ENCODE results near the gene NR2F6.

Gene NR2F6

DNA sequence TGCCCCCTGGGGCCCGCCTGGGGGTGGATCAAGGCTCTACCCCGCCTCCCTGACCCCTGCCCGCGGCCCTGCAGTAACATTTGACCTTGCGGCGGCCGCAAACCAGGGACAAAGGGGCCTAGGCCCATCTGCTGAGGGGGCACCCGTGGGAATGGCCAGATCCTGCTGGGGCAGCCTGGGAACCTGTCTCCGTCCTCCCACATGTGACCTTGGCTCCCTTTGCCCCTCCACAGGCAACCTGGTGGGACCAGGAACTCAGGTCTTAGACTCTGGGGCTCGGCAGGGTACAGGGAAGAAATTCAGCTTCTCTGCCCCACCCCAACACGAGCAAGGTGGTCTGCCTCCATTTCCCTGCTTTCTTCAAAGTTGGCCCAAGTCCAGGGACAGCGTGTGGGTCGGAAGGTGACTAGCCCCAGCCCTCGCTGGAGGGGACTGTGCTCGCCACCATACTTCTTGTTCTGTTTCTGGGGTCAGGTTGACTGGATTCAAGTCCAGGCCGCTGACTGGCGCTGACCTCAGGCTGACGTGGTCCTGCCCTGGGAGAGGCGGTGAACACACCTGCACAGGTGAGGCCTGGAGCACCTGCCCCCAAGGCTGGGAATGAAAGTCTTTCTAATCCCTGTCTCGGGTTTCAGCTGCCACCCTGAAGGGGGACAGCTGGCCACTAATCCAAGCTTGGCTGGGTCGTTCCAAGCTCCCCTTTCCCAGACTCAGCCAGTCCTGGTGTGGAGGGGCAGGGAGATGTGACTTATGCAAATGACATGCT is 2.5 kb upstream of the NR2F6 start:
- DNase-seq (ENCODE audit: extremely low spot score): no peak
- POLR2A ChIA-PET: interaction anchor here (1.1 to 2.8 kb wide), 7 partner anchors 9 to 33 kb away, joined by 3 to 11 read pairs (median 5); partner anchors contain the start of genes BABAM1, OCEL1 and USE1
- no peak for TF ChIP-seq HDGF (IDR thresholded peaks at IDR 0.05; ENCODE audit: borderline replicate concordance)
- no peak for TF ChIP-seq BHLHE40 (IDR thresholded peaks at IDR 0.05; ENCODE audit: borderline replicate concordance)
- TF ChIP-seq FOXM1 (IDR thresholded peaks at IDR 0.05; ENCODE audit: borderline replicate concordance): no peak
- no peak for TF ChIP-seq CTBP1 (IDR thresholded peaks at IDR 0.05; ENCODE audit: borderline replicate concordance)
- no peak for TF ChIP-seq NFRKB (IDR thresholded peaks at IDR 0.05)
- no peak for TF ChIP-seq SP1 (IDR thresholded peaks at IDR 0.05)
- no peak for TF ChIP-seq SUZ12 (IDR thresholded peaks at IDR 0.05)
- TF ChIP-seq L3MBTL2 (conservative IDR thresholded peaks at IDR 0.05): no peak
- CTCF ChIA-PET: interaction anchor here (1.4 to 1.5 kb wide), 2 partner anchors 12 to 18 kb away, joined by 5 to 7 read pairs; no protein-coding TSS in a partner anchor

DNA sequence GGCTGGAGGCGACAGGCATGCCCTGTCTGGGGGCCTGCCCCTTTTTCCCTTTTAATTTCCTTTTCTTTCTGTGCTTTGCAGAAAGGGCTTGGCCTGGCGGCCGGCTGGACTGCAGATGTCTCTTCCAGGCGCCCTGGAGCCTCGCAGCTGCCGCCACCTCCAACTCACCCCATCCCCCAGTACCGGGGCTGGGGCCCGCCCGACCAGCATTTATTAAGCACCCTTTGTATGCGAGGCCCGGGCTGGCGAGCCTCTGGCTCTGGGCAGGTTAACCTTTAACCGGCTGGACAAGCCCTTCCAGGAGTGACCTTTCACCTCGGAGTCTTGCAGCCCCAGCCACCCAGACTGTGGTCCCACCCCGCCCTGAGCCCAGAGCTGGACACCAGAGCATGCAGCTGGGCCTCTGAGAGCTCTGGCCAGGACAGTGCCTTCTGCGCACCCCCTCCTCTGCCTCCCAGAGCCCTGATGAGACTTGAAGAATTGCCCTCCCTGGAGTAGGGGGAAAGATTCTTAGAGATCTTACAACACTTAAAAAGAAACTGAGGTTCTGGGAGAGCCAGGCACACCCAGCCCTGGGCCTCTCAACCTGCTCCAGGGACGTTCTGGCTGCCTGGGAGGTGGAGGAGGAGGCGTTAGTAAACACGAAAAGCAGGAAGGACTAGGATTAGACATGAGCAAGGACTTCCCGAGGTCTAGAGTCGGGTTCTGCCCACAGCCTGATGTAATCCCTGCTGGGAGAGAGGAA is 1.1 kb upstream of the NR2F6 start:
- TF ChIP-seq SP1 (IDR thresholded peaks at IDR 0.05): no peak
- TF ChIP-seq TARDBP (IDR thresholded peaks at IDR 0.05): no peak
- TF ChIP-seq HDGF (IDR thresholded peaks at IDR 0.05; ENCODE audit: borderline replicate concordance): no peak
- TF ChIP-seq CTBP1 (IDR thresholded peaks at IDR 0.05; ENCODE audit: borderline replicate concordance): no peak
- no peak for TF ChIP-seq ARNT (IDR thresholded peaks at IDR 0.05)
- TF ChIP-seq BHLHE40 (IDR thresholded peaks at IDR 0.05; ENCODE audit: borderline replicate concordance): no peak
- TF ChIP-seq FOXA1 (IDR thresholded peaks at IDR 0.05): no peak
- no peak for TF ChIP-seq ZNF384 (IDR thresholded peaks at IDR 0.05)
- TF ChIP-seq NFRKB (IDR thresholded peaks at IDR 0.05): no peak
- TF ChIP-seq, protein P1, sequence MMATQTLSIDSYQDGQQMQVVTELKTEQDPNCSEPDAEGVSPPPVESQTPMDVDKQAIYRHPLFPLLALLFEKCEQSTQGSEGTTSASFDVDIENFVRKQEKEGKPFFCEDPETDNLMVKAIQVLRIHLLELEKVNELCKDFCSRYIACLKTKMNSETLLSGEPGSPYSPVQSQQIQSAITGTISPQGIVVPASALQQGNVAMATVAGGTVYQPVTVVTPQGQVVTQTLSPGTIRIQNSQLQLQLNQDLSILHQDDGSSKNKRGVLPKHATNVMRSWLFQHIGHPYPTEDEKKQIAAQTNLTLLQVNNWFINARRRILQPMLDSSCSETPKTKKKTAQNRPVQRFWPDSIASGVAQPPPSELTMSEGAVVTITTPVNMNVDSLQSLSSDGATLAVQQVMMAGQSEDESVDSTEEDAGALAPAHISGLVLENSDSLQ (IDR thresholded peaks at IDR 0.05): no peak
- no peak for TF ChIP-seq L3MBTL2 (conservative IDR thresholded peaks at IDR 0.05)
- no peak for TF ChIP-seq LEF1 (IDR thresholded peaks at IDR 0.05; ENCODE audit: borderline replicate concordance)
- no peak for DNase-seq (ENCODE audit: extremely low spot score)
- ChIA-PET POLR2A (no interaction called here), CTCF (no interaction called here)

DNA sequence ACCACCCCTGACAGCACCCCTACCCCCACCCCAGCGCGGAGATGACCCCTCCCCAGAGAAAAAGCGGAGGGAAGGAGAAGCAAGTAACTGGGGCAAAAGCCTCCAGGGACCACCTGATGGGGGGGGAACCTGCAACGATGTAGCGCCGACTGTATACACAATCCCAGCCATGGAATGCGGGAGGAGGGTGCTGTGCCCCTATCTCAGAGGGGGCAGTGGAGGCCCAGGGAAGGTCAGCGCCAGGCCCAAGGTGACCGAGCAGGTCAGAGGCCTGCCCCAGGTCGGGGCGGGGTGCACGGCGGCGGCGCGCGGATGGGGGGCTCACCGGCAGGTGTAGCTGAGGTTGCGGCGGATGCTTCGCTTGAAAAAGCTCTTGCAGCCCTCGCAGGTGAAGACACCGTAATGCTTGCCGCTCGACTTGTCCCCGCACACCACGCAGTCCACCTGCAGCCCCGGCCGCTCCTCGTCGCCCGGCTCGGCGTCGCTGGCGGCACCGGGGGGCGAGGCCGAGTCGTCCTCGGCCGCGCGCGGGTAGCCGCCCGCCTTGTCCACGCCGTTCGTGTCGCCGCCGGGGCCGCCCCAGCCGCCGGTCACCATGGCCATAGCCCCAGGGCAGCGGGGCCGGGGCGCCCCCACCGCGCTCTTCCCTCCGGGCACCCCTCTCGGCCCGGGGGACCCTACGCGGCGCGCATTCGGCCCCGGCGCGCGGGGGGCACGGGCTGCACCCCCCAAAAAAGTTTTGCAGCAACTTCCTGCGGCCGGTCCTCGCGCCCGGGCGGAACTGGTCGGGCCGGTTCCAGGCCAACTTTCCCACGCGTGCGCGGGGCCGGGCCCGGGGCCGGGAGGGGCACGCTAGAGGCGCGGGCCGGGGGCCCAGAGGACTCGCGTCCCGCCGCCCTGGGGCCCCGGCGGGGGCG is 843 bp downstream of the NR2F6 start:
- no peak for DNase-seq (ENCODE audit: extremely low spot score)
- ChIA-PET CTCF (interaction anchor here (1.2 kb wide), 1 partner anchor 9 kb away, joined by 3 read pairs; no protein-coding TSS in a partner anchor), POLR2A (interaction anchor here (1.1 to 1.5 kb wide), 3 partner anchors 9 to 35 kb away, joined by 3 to 4 read pairs (median 4); no protein-coding TSS in a partner anchor)
- TF ChIP-seq NFRKB (IDR thresholded peaks at IDR 0.05) (no peak), CTBP1 (IDR thresholded peaks at IDR 0.05; ENCODE audit: borderline replicate concordance) (no peak; the same call in 1 of the 2 replicates), BHLHE40 (IDR thresholded peaks at IDR 0.05; ENCODE audit: borderline replicate concordance) (no peak), L3MBTL2 (conservative IDR thresholded peaks at IDR 0.05) (no peak), SUZ12 (IDR thresholded peaks at IDR 0.05) (no peak), FOXM1 (IDR thresholded peaks at IDR 0.05; ENCODE audit: borderline replicate concordance) (no peak)

DNA sequence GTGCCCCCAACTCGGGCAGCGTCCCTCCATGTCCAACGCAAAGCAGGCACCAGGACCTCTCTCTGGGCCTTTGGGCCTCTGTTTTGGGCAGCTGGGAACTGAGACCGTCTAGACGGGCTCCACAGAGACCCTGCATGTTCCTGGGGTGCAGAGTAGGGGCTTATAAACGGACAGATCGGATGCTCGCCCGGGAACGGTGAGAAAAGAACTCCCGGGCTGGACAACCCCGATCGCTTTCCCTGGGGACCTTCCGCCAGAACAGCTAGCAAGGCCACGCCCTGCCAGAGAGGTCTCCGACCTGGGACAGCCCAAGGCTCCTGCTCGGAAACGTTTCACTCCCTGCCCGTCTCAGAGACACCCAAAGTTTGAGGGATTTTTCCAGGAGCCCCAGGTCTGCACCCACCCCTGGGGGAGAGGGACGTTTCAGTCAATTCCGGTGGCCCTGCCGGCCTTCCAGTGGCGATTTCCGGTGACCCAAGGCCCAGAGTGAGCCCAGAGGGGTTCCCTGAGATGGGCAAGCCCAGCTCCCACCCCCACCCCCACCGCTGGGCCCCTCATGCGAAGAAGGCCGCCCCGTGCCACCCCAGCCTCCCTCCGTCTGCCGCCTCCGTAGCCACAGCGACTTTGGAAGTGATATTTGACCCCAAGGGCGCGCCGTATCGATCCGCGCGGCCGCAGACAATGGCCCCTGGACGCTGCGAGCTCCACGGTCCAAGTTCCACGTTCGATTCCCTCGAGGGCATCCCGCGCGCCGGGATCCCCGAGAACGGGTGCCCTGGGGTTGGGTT is 1.7 kb downstream of the NR2F6 start:
- ChIA-PET POLR2A (interaction anchor here (0.9 to 1.5 kb wide), 6 partner anchors 8 to 65 kb away, joined by 3 to 5 read pairs (median 4); partner anchors contain the start of genes DDA1 and USE1), CTCF (interaction anchor here (0.8 to 1.2 kb wide), 3 partner anchors 9 to 18 kb away, joined by 3 to 6 read pairs (median 3); no protein-coding TSS in a partner anchor)
- no peak for DNase-seq (ENCODE audit: extremely low spot score)
- no peak for TF ChIP-seq FOXA1 (IDR thresholded peaks at IDR 0.05)
- no peak for TF ChIP-seq NFRKB (IDR thresholded peaks at IDR 0.05)
- TF ChIP-seq, protein P1 (IDR thresholded peaks at IDR 0.05): no peak
- no peak for TF ChIP-seq L3MBTL2 (conservative IDR thresholded peaks at IDR 0.05)
- TF ChIP-seq ZNF384 (IDR thresholded peaks at IDR 0.05): no peak
- no peak for TF ChIP-seq TARDBP (IDR thresholded peaks at IDR 0.05)
- no peak for TF ChIP-seq CTBP1 (IDR thresholded peaks at IDR 0.05; ENCODE audit: borderline replicate concordance)
- no peak for TF ChIP-seq LEF1 (IDR thresholded peaks at IDR 0.05; ENCODE audit: borderline replicate concordance)
- no peak for TF ChIP-seq BHLHE40 (IDR thresholded peaks at IDR 0.05; ENCODE audit: borderline replicate concordance)
- no peak for TF ChIP-seq FOXM1 (IDR thresholded peaks at IDR 0.05; ENCODE audit: borderline replicate concordance)
- TF ChIP-seq SUZ12 (IDR thresholded peaks at IDR 0.05): no peak

DNA sequence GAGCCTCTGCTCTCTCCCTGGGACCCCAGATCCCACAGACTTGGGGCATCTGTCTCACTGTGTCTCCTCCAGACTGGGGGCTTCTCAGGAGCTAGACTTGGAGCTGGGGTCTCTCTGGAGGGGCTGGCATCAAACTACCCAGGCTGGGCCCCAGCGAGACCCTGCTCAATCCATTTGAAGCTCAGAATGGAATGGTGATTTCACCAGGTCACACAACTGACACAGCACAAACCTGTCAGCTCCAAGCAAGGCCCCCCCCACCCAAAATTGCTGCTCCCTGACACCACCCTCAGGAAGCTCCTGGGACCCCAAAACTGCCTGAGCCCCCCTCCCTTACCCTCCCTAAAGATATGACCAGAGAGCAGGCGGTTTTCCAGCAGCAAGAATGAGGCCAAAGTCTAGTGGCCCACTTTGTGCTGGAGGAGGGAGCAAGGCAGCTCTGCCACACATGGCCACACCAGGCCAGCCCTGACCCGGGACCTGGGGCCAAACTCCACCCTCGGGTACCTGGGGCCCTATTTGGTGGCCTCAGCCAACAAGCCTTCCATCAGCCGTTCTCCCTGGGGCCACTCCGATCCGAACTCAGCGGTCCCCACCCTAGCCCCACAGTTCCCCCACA is 2.4 kb downstream of the NR2F6 start:
- ChIA-PET CTCF (interaction anchor here (0.8 to 1.2 kb wide), 3 partner anchors 8 to 19 kb away, joined by 3 to 6 read pairs (median 3); no protein-coding TSS in a partner anchor), POLR2A (interaction anchor here (0.9 to 1.5 kb wide), 7 partner anchors 8 to 66 kb away, joined by 3 to 6 read pairs (median 4); partner anchors contain the start of genes DDA1 and USE1)
- TF ChIP-seq SP1 (IDR thresholded peaks at IDR 0.05) (no peak), ARNT (IDR thresholded peaks at IDR 0.05) (no peak), NFRKB (IDR thresholded peaks at IDR 0.05) (no peak), FOXM1 (IDR thresholded peaks at IDR 0.05; ENCODE audit: borderline replicate concordance) (no peak), CTBP1 (IDR thresholded peaks at IDR 0.05; ENCODE audit: borderline replicate concordance) (no peak), LEF1 (IDR thresholded peaks at IDR 0.05; ENCODE audit: borderline replicate concordance) (no peak), SUZ12 (IDR thresholded peaks at IDR 0.05) (no peak), FOXA1 (IDR thresholded peaks at IDR 0.05) (no peak), FOXK2 (IDR thresholded peaks at IDR 0.05) (no peak), TARDBP (IDR thresholded peaks at IDR 0.05) (no peak), HDGF (IDR thresholded peaks at IDR 0.05; ENCODE audit: borderline replicate concordance) (no peak), BHLHE40 (IDR thresholded peaks at IDR 0.05; ENCODE audit: borderline replicate concordance) (no peak), ELF4 (IDR thresholded peaks at IDR 0.05) (no peak)
- TF ChIP-seq, protein P1 (IDR thresholded peaks at IDR 0.05): no peak

More for the DNA sequence above, 2.4 kb downstream of the NR2F6 start:
- DNase-seq (ENCODE audit: extremely low spot score): no peak

Measured in HEK293T (cell line).